Renal cortical epithelial cell (primary cell): ENCODE data around the gene EFNA4. TPM values are rescaled to one million over a fixed set of nuclear protein-coding genes. Genes with fewer than 3 reads are reported as not detected.

Experiments
- total RNA-seq: library from RNA; depleted of rRNA; stranded (reverse); fragments of >200 nt; gene quantifications from 2 replicates; pipeline ENCODE4 v1.2.3, GENCODE V29; 2014

Gene EFNA4
- total RNA-seq, 1 donor from 2014 or later, result 9.5 TPM

Other genes starting within 250 kb of the EFNA4 start
- gene KCNN3, start 193.5 kb upstream of the EFNA4 start, total RNA-seq, result under 0.01 TPM in 1 of 2 replicates, not detected in the other
- 4.0 and 8.8 TPM in 2 replicates for gene PMVK, start 127.0 kb upstream of the EFNA4 start, total RNA-seq
- gene PBXIP1, start 107.6 kb upstream of the EFNA4 start, total RNA-seq, result 81.3 and 141 TPM in 2 replicates
- gene PYGO2, start 102.0 kb upstream of the EFNA4 start, total RNA-seq, result 5.4 and 18.4 TPM in 2 replicates
- gene SHC1, start 93.0 kb upstream of the EFNA4 start, total RNA-seq, result 107 and 140 TPM in 2 replicates
- gene CKS1B, start 89.1 kb upstream of the EFNA4 start, total RNA-seq, result 23.4 and 106 TPM in 2 replicates
- gene FLAD1, start 80.4 kb upstream of the EFNA4 start, total RNA-seq, result 21.6 and 32.5 TPM in 2 replicates
- 0.60 TPM in 1 of 2 replicates, not detected in the other for gene LENEP, start 70.2 kb upstream of the EFNA4 start, total RNA-seq
- 29.2 and 36.5 TPM in 2 replicates for gene ZBTB7B, start 60.9 kb upstream of the EFNA4 start, total RNA-seq
- 0.05 TPM in 1 of 2 replicates, not detected in the other for gene DCST2, start 30.0 kb upstream of the EFNA4 start, total RNA-seq
- not detected in 2 replicates for gene DCST1, start 29.9 kb upstream of the EFNA4 start, total RNA-seq
- 47.9 and 137 TPM in 2 replicates for gene ADAM15, start 12.4 kb upstream of the EFNA4 start, total RNA-seq
- 1.4 and 2.4 TPM in 2 replicates for gene EFNA3, start 15.1 kb downstream of the EFNA4 start, total RNA-seq
- gene EFNA1, start 64.1 kb downstream of the EFNA4 start, total RNA-seq, result 68.3 and 80.4 TPM in 2 replicates
- 16.7 and 63.0 TPM in 2 replicates for gene SLC50A1, start 72.1 kb downstream of the EFNA4 start, total RNA-seq
- 12.7 and 30.9 TPM in 2 replicates for gene DPM3, start 76.8 kb downstream of the EFNA4 start, total RNA-seq
- gene KRTCAP2, start 109.6 kb downstream of the EFNA4 start, total RNA-seq, result 65.4 and 102 TPM in 2 replicates
- gene TRIM46, start 110.1 kb downstream of the EFNA4 start, total RNA-seq, result 2.6 and 5.9 TPM in 2 replicates
- gene THBS3, start 144.2 kb downstream of the EFNA4 start, total RNA-seq, result 21.7 and 52.9 TPM in 2 replicates
- 36.8 and 72.8 TPM in 2 replicates for gene MTX1, start 145.0 kb downstream of the EFNA4 start, total RNA-seq
- gene ENTREP3, start 191.7 kb downstream of the EFNA4 start, total RNA-seq, result 5.6 and 10.2 TPM in 2 replicates
- gene SCAMP3, start 198.6 kb downstream of the EFNA4 start, total RNA-seq, result 23.6 and 42.1 TPM in 2 replicates
- 12.0 and 33.1 TPM in 2 replicates for gene CLK2, start 209.8 kb downstream of the EFNA4 start, total RNA-seq
- 1.0 and 1.7 TPM in 2 replicates for gene HCN3, start 213.7 kb downstream of the EFNA4 start, total RNA-seq
- gene PKLR, start 237.7 kb downstream of the EFNA4 start, total RNA-seq, result 0.05 TPM in 1 of 2 replicates, not detected in the other
- 89.4 and 499 TPM in 2 replicates for gene FDPS, start 245.1 kb downstream of the EFNA4 start, total RNA-seq